Islet of Langerhans (tissue), 1 donor: ENCODE measurements around the gene BARX2.
"Not testable (repeated sequence)": the region's sequence is repeated elsewhere in the genome, so short reads cannot be mapped to it uniquely, and the experiment has no call there.

Experiments
- FAIRE-seq: peaks from one replicate; lab custom pipeline; 2011; peaks lifted over from hg19 to GRCh38; lab: Jason Lieb, UNC

BARX2 gene, protein sequence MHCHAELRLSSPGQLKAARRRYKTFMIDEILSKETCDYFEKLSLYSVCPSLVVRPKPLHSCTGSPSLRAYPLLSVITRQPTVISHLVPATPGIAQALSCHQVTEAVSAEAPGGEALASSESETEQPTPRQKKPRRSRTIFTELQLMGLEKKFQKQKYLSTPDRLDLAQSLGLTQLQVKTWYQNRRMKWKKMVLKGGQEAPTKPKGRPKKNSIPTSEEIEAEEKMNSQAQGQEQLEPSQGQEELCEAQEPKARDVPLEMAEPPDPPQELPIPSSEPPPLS

DNA sequence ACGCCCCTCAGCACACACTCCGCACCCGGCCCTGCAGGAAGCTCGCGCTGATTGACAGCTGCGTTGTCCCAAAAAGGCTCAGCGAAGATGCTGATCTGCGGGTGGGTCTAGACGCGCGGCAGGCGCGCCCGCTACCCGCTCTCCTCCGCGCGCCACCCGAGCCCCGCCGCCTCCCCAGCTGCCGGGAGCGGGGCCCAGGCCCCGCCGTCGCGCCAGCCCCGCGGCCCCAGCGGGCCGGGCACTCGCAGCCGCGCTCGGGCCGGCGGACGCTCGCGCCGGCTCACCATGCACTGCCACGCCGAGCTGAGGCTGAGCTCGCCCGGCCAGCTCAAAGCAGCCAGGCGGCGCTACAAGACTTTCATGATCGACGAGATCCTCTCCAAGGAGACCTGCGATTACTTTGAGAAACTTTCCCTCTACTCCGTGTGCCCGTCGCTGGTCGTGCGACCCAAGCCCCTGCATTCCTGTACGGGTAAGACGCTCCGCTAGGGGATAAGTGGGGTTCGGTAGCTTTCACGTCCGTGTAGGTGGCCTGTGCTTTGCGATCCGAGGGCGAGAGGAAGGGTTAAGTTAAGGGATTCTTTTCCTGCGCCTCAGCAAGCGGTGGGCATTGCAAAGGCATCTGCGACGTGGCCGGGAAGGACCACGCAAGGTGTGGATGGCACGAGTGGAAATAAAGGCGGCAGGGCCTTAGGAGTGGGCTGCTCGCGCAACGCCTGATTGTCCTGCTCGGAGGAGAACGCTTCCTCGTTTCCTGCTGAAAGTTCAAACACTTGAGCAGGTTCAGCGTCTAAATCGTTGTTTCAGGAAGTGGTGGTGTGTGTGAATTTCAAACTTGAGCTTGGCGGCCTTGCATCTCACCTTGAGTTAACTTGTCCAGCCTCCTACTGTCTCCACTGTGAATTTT is at the start of gene BARX2:
Gene BARX2 (plus strand): TSS at position 98 of the 907 bp plus-strand sequence. CDS start 188 bp downstream, at position 286.
- no peak for FAIRE-seq

GRCh38 chr11:129326921-129327320 is 48.7 kb upstream of the BARX2 start:
- no peak for FAIRE-seq

- FAIRE-seq = not testable (repeated sequence)
Observed at GRCh38 chr11:129327708-129328107, 47.9 kb upstream of the BARX2 start.

- no peak for FAIRE-seq
Observed at GRCh38 chr11:129328756-129329155, 46.9 kb upstream of the BARX2 start.

DNA sequence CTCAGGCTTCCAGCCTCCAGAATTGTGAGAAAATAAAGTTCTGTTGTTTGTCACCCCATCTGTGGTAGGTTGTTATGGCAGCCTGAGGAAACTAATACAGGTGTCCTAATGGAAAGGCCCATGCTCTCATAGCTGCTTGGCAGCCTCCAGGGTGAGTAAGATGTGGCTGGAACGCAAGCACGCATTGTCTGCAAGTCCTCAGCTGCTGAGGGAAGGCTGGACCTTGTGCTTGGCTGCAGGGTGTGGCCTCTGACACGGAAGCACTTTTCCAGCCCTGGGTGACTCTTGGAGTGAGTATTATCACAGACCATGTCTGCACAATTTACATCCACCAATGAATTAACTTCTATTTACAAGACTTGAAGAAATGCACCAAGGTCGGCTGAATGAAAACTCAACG is 44.4 kb upstream of the BARX2 start:
- FAIRE-seq = no peak

DNA sequence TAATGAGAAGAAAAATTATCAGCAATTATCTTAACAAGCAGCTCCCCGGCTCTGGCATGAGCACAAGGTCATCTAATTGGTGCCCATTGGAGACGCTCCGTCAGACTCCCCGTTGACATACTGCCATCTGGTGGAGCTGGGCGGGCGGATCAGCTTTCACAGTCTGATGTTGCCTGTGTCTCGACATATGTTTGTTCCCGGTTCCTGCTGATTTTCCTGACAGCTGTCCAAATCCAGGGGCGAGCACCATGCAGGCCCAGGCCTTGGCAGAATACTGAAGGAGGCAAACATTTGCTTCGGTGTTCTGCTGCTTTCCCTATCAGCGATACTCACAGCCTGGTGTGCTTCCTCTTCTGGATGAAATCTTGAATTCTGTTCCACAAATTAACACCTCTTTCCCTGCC is 43.8 kb upstream of the BARX2 start:
- FAIRE-seq = peak; percentile 96

- FAIRE-seq = no peak
Observed at GRCh38 chr11:129333873-129334272, 41.8 kb upstream of the BARX2 start.

GRCh38 chr11:129344301-129344940 is 31.2 kb upstream of the BARX2 start:
- FAIRE-seq = not testable (repeated sequence)

DNA sequence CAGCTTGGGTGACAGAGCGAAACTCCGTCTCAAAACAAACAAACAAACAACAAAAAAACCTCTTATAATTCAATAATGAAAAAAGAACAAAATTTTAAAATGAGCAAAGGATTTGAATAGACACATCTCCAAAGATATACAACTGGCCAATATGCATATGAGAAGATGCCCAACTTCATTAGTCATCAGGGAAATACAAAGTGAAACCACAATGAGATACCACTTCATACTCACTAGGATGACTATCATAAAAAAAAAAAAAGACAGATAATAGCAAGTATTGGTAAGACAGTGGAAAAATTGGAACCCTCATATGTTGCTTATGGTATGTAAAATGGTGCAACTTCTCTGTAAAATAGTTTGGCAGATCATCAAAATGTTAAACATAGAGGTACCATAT is 28.7 kb upstream of the BARX2 start:
- no peak for FAIRE-seq

DNA sequence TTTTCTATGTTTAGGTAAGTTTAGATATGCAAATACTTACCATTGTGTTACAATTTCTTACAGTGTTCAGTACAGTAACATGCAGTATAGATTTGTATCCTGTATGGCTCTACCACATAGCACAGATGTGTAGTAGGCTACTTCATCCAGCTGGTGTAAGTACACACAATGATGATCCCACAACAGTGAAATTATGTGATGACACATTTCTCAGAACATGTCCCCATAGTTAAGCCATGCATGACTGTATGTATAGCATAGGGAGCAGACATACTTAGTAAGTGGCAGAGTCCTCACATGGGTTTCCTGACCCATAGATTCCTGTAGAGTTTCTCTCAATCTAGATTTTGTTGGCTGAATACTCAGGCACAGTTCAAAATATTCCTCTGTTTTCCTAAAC is 26.8 kb upstream of the BARX2 start:
- FAIRE-seq = no peak

GRCh38 chr11:129352676-129353075 is 23.0 kb upstream of the BARX2 start:
- FAIRE-seq = no peak

DNA sequence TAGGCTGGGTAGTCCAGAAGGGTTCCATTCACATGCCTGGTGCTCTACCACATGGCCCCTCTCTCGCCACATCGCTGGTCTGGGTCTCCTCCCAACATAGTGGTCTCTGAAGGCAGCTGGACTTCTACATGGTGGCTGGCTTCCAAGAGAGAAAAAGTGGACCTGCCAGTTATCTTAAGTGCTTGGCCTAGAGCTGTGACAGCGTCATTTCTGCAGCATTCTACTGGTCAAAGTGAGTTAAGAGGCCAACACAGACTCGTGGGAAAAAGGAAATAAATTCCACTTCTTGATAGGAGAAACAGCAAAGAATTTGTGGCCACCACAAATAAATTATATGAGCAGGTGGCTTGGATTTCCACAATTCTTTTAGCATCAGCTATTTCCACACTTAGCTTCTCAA is 21.0 kb upstream of the BARX2 start:
- FAIRE-seq = no peak

- FAIRE-seq = no peak
Observed at GRCh38 chr11:129359748-129360147, 15.9 kb upstream of the BARX2 start.

DNA sequence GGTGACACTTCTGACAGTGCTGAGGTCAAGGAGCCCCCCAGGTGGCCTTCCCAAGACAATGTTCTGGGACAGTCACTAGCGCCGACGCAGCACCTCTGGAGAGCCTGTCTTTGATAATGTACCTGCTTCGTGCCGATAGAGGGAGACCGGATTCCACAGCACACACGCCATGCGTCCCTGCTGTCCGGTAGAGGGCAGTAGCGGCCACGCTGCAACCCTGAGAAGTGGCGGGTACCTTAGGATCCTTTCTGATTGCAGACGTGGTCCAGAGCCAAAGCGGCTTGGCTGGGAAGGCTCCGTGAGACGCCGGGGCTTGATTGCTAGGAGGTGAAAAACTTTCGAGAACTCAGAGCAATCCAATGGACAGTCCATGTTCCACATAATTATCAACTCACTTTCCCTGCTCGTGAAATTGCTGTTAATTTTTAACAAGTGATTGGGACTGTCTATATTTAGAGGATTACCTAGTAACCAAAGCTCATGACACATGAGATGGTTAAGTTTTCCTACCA is 11.4 kb upstream of the BARX2 start:
- no peak for FAIRE-seq

- no peak for FAIRE-seq
Observed at GRCh38 chr11:129365816-129366215, 9.8 kb upstream of the BARX2 start.

GRCh38 chr11:129366737-129367597 is 8.7 kb upstream of the BARX2 start:
- FAIRE-seq = no peak

GRCh38 chr11:129368889-129369672 is 6.6 kb upstream of the BARX2 start:
- no peak for FAIRE-seq

DNA sequence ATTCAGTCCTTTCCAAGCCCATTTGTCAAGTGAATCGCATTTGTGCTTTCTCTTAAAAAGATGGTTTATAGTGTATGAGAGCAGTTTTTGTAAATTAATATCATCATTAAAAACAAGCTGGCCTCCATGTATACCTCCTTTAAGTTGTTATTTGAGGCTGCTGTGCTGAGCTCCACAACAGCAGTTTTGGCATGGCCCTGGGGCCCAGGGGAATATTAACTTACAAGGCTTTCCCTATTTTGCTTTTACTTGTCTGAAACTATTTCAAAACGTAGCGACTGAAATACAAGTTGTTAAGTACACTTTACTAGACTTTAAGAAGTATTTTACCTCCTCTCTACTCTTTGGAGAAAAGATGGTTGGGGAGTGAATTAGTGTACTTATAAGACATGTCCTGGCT is 4.9 kb upstream of the BARX2 start:
- FAIRE-seq = no peak

DNA sequence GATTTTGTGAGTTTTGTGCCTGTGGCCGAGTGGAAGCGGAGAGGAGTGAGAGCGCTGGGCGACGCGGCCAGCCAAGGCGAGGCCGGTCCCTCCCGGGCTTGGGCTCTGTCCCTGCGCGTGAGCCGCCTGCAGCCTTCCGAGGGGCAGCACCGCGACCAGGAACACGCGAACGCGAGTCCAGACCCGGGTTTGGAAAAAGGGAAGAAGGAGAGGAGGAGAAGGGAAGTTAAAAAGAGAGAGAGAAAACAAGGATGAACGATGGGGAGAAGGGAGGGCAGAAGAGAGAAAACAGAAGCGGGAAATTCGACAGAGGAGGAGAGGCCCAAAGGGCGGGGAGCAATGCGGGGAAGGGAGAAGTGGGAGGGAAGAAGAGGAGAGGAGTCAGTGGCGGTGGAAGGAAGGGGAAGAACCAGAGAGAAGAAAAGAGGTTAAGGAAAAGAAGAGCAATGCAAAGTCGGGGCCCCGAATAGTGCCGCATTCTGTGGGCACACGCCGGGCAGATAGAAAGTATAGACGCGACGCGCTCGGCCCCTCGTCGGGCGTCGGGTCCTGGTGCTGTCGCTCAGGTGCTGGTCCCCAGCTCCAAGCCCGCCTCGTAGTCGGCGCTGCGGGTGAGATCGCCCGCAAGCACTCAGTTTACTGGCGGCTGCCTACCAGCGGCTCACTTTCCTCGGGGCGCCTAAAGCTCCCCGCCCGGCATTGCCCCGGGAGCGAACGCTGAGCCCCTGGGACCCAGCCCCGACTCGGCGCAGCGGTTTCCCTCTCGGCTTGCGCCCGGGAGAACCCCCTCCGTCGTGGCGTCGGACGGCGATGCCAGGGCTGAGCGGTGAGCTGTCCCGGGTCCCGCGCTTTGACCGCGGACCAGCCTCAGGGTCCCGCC is 2.8 kb upstream of the BARX2 start:
- no peak for FAIRE-seq

GRCh38 chr11:129373489-129373953 is 2.1 kb upstream of the BARX2 start:
- no peak for FAIRE-seq
